HUES48 (cell line): ENCODE measurements around the gene STEAP3.

ENCODE experiments used
- H3K27ac ChIP-seq: one replicate; pipeline ENCODE4 v1.7.0; 2013; ENCODE audit warnings: low read depth, low read length, inconsistent platforms
- H3K27me3 ChIP-seq: 2 replicates; pipeline ENCODE4 v1.6.1; 2013; ENCODE audit warnings: mild to moderate bottlenecking, low read length; ENCODE audit not compliant: control insufficient read depth, insufficient read depth
- H3K36me3 ChIP-seq: 2 replicates; pipeline ENCODE4 v1.6.1; 2013; ENCODE audit warnings: low read length; ENCODE audit not compliant: control insufficient read depth, insufficient read depth
- H3K4me1 ChIP-seq: 2 replicates; pipeline ENCODE4 v1.6.1; 2013; ENCODE audit warnings: mild to moderate bottlenecking, low read length; ENCODE audit not compliant: control insufficient read depth, insufficient read depth
- H3K4me3 ChIP-seq: 2 replicates; pipeline ENCODE4 v1.5.1; 2013; ENCODE audit warnings: mild to moderate bottlenecking, low read depth, low read length
- H3K9ac ChIP-seq: 2 replicates; pipeline ENCODE4 v1.6.1; 2013; ENCODE audit warnings: mild to moderate bottlenecking, low read depth, low read length, moderate library complexity
- H3K9me3 ChIP-seq: 2 replicates; pipeline ENCODE4 v1.6.1; 2013; ENCODE audit warnings: low read length; ENCODE audit not compliant: control insufficient read depth, insufficient read depth

STEAP3 gene

GRCh38 chr2:119181391-119181790 is 42.2 kb upstream of the STEAP3 start:
- H3K9ac ChIP-seq: no peak overlapping the region
- H3K4me3 ChIP-seq: no peak overlapping the region

DNA sequence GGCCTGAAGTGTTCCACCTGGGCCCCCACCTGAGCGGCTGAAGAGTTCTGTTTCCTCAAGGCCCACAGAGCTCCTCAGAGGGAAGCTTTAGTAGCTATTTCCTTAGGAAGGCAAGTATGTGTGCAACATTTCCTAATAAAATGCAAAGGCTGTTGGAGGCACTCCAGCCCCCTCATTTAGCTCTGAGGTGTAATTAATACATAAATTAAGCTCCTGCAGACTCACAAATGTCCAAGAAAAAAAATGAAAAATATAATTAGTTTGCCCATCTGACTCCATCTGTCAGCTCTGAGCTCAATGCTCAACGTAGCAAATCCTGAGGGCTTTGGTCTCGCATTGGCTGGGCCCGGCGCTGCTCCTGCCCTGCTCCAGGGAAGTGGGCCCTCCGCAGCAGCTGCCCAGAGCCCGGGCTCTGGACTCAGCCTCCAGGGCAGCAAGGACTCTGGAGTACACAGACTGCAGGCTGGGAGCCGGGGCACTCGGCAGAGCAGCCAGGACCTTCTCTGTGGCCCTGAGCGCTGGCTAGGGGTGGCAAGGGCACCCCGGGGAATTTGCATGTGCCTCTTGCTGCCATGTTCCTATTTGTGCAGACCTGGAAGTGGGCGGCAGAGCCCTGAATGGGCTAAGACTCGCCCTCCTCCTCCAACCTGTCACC is 41.7 kb upstream of the STEAP3 start:
- H3K36me3 ChIP-seq: no peaks in the 10 kb centered on the region
- no peak overlapping the region for H3K27ac ChIP-seq
- no peaks in the 10 kb centered on the region for H3K4me1 ChIP-seq
- H3K9ac ChIP-seq: no peak overlapping the region
- H3K4me3 ChIP-seq: no peak overlapping the region
- no peaks in the 10 kb centered on the region for H3K27me3 ChIP-seq
- H3K9me3 ChIP-seq: no peaks in the 10 kb centered on the region

More at GRCh38 chr2:119181391-119181790, 42.2 kb upstream of the STEAP3 start:
- Histone ChIP-seq H3K27me3 (no peaks in the 10 kb centered on the region), H3K36me3 (no peaks in the 10 kb centered on the region), H3K27ac (no peak overlapping the region), H3K4me1 (no peaks in the 10 kb centered on the region), H3K9me3 (no peaks in the 10 kb centered on the region)

DNA sequence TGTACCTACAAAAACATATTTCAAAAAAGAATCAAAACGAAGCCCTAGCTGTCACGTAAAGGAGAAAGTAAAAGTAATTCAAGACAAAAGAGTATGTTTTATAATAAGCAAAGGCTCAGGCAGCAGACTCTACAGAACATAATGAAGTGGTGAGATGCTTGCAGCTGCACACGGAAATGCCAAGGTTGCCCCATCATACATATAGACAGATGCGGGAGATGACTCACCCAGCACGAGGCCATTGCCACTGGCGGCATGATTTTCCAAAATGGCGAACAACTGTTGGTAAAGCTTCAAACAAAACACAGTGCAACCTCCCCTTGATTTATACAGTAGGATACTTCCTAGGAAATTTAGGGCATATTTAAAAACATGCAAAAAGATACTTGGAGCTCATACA is 39.1 kb upstream of the STEAP3 start:
- H3K4me1 ChIP-seq: no peaks in the 10 kb centered on the region
- no peak overlapping the region for H3K27ac ChIP-seq
- H3K4me3 ChIP-seq: no peak overlapping the region
- H3K36me3 ChIP-seq: no peaks in the 10 kb centered on the region
- no peak overlapping the region for H3K9ac ChIP-seq
- H3K27me3 ChIP-seq: no peaks in the 10 kb centered on the region
- no peaks in the 10 kb centered on the region for H3K9me3 ChIP-seq

DNA sequence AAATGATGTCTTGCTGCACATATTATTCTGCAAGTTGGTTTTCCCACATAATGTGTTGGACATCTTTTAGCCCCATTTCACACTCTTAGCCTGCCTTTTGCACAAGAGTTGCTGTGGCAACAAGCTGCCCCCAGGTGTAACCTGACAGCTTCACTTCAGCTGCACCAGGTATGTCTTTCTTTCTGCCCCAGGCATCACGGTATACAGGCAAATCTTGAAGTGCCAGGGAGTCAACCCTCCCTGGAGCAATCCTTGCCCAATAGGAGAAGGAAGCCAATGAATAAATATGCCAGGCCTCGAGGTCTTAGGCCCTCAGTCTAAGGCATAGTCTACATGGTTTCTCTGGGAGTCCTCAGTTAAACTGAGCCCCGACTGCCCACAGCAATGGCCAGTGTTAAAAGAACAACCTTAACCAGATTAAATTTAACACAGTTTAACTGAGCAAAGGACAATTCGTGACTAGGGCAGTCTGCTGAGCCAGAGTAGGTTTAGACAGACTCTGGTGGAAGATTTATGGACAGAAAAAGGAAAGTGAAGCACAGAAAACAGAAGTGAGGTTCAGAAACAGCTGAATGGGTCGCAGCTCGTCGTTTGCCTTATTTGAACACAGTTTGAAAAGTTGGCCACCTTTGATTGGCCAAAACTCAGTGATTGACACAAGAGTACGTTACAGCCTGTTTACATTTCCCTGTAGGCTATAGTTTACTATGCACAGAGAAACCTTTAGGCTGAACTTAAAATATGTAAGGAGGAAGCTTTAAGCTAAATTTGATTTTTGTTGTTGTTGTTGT is 33.1 kb upstream of the STEAP3 start:
- H3K36me3 ChIP-seq: no peaks in the 10 kb centered on the region
- no peak overlapping the region for H3K4me3 ChIP-seq
- no peaks in the 10 kb centered on the region for H3K27me3 ChIP-seq
- H3K9ac ChIP-seq: no peak overlapping the region
- H3K9me3 ChIP-seq: no peaks in the 10 kb centered on the region
- H3K4me1 ChIP-seq: no peaks in the 10 kb centered on the region
- no peak overlapping the region for H3K27ac ChIP-seq

DNA sequence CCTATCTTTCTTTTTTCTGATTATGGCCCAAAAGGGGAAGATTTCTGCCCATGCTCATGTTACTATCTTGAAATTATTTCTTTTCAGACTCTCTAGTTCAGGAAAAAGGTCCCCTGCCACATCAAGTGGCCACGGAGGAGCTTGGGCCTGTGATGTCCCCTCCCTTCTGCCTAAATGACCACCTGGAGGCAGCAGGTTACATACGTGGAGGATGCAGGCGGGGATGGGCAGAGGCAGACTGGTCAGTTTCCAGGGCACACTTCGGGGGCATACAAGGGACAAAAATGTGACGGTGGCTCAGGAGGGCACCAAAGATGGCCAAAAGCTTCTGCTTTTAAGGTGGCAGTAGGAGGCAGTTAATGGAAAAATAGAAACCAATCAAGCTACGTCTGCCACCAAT is 30.7 kb upstream of the STEAP3 start:
- Histone ChIP-seq H3K27ac (no peak overlapping the region), H3K36me3 (no peaks in the 10 kb centered on the region), H3K9ac (no peak overlapping the region), H3K4me1 (peaks cover 17% of the 10 kb centered on the region), H3K9me3 (no peaks in the 10 kb centered on the region), H3K4me3 (no peak overlapping the region), H3K27me3 (no peaks in the 10 kb centered on the region)

GRCh38 chr2:119195001-119195400 is 28.6 kb upstream of the STEAP3 start:
- no peaks in the 10 kb centered on the region for H3K36me3 ChIP-seq
- H3K4me3 ChIP-seq: no peak overlapping the region
- H3K27me3 ChIP-seq: peaks cover 6% of the 10 kb centered on the region; the same call in 1 of the 2 replicates
- H3K27ac ChIP-seq: no peak overlapping the region
- H3K9me3 ChIP-seq: no peaks in the 10 kb centered on the region
- no peak overlapping the region for H3K9ac ChIP-seq
- peaks cover 17% of the 10 kb centered on the region for H3K4me1 ChIP-seq

DNA sequence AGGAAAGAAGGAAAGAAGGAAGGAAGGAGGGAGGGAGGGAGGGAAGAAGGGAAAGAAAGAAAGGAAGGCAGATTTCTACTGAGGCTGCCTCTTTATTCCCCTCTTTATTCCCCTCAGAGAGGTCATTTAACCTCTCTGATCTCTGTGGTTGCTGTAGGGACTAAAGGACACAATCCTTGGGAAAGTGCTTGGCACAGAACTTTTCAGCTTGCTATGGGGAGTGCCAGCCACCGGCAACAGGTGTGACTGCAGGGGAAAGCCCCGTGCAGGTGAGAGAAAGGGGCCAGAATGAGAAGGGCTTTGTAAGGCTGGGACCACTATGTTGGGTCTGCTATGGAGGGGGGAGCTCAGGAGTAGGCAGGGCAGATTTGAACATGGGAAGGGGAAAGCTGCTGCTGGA is 27.7 kb upstream of the STEAP3 start:
- Histone ChIP-seq H3K27ac (peak overlapping the region; percentile 88), H3K9ac (no peak overlapping the region), H3K4me1 (peaks cover 17% of the 10 kb centered on the region)

DNA sequence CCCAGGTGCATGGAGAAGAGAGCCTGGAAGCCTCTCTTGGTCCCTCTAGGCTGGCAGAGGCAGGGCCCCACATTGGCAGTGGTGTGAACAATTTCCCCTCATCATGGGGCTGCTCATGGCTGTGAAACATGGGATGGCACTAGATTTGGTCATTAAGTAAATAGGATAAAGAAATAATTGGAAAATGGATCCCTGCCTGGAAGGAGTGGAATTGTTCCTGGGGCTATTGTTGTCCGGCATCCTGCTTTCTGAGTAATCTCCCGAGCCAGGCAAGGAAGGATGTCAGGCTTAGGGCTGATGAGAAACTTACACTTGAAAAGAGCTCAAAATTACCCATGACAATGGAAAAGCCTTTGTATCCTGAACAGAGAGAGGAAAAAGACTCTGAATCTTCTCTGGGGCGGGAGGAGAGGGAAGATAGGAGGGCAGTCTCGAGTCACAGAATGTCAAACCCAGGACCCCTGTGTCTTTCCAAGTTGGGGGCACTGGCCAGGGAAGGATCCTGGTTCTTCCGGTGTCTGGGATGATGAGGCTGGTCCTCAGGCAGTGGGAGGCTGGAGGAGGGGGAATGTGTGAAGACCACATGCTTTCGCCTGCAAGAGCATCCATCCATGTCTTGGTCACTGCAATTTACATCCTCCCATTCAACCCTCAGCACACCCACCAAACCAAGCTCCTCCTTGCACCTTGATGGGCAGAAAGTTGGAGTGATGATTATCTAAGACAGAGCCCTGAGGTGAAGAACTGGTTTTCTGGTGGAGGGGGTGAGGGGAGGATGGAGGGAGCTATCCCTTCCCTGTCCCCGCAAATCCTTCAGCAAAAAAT is 27.1 kb upstream of the STEAP3 start:
- Histone ChIP-seq H3K9ac (no peak overlapping the region), H3K27ac (peak overlapping the region; percentile 88), H3K27me3 (peaks cover 8% of the 10 kb centered on the region; the same call in 1 of the 2 replicates)

More for the DNA sequence above, 27.7 kb upstream of the STEAP3 start:
- Histone ChIP-seq H3K4me3 (no peak overlapping the region), H3K9me3 (no peaks in the 10 kb centered on the region), H3K27me3 (peaks cover 8% of the 10 kb centered on the region; the same call in 1 of the 2 replicates), H3K36me3 (no peaks in the 10 kb centered on the region)

DNA sequence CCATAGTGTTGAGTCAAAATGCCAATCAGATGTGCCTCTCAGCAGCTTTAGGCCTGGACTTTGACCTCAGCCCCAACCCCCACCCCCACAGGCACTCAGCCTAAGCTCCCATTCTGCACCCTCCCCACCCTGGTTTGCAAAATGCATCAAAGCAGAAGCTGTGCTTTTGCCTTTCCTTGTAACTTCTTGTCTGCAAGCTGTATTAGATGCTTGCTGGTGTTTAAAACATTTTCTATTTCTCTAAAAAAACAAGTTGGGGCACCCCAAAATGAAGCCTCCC is 26.6 kb upstream of the STEAP3 start:
- Histone ChIP-seq H3K27ac (peak overlapping the region; percentile 88), H3K9me3 (no peaks in the 10 kb centered on the region), H3K36me3 (no peaks in the 10 kb centered on the region), H3K27me3 (peaks cover 8% of the 10 kb centered on the region; the same call in 1 of the 2 replicates), H3K4me1 (peaks cover 17% of the 10 kb centered on the region), H3K4me3 (no peak overlapping the region), H3K9ac (no peak overlapping the region)

More for the DNA sequence above, 27.1 kb upstream of the STEAP3 start:
- Histone ChIP-seq H3K36me3 (no peaks in the 10 kb centered on the region), H3K9me3 (no peaks in the 10 kb centered on the region), H3K4me3 (no peak overlapping the region), H3K4me1 (peaks cover 17% of the 10 kb centered on the region)

- Histone ChIP-seq H3K36me3 (no peaks in the 10 kb centered on the region), H3K4me1 (peaks cover 17% of the 10 kb centered on the region), H3K4me3 (no peak overlapping the region), H3K9ac (no peak overlapping the region), H3K9me3 (no peaks in the 10 kb centered on the region), H3K27ac (no peak overlapping the region), H3K27me3 (peaks cover 8% of the 10 kb centered on the region; the same call in 1 of the 2 replicates)
Measured at GRCh38 chr2:119197529-119198239, 25.9 kb upstream of the STEAP3 start.
